GM23338 (cell line): ENCODE measurements around the gene FAAP100. TPM values are rescaled to one million over a fixed set of nuclear protein-coding genes. Genes with fewer than 3 reads are reported as not detected.

ENCODE experiments used
- ATAC-seq: fragments of 200-7000 bp; cut with Tn5 transposase; 3 replicates; pipeline ENCODE4 v1.9.1; 2020
- DNase-seq: peaks from one replicate; pipeline ENCODE4 v3.0.0-alpha.2; 2015; ENCODE audit warnings: low spot score
- H2AFZ ChIP-seq: fragments of 200-600 bp; sonication (generic); 2 replicates; pipeline ENCODE4 v1.8.0; 2016; ENCODE audit warnings: antibody characterized with exemption, mild to moderate bottlenecking, moderate library complexity
- H3F3A ChIP-seq: fragments of 200-600 bp; sonication (generic); replicated peaks from 2 replicates; pipeline ENCODE4 v1.8.0; 2017; ENCODE audit warnings: antibody characterized with exemption, mixed run types, low read depth
- H3K27ac ChIP-seq: fragments of 200-600 bp; sonication (generic); 2 replicates; pipeline ENCODE4 v1.6.1; 2016; ENCODE audit warnings: low read depth
- H3K27me3 ChIP-seq: fragments of 200-600 bp; sonication (generic); 2 replicates; pipeline ENCODE4 v1.8.0; 2016; ENCODE audit warnings: mild to moderate bottlenecking, mixed run types, moderate library complexity; ENCODE audit not compliant: insufficient read depth
- H3K36me3 ChIP-seq: fragments of 200-600 bp; sonication (generic); 2 replicates; pipeline ENCODE4 v1.8.0; 2016; ENCODE audit warnings: mild to moderate bottlenecking; ENCODE audit not compliant: insufficient read depth
- H3K4me1 ChIP-seq: fragments of 200-600 bp; sonication (generic); 2 replicates; pipeline ENCODE4 v1.8.0; 2016; ENCODE audit warnings: mild to moderate bottlenecking, moderate library complexity; ENCODE audit not compliant: insufficient read depth
- H3K4me2 ChIP-seq: fragments of 200-600 bp; sonication (generic); 2 replicates; pipeline ENCODE4 v1.7.1; 2017; ENCODE audit warnings: mixed run types
- H3K4me3 ChIP-seq: fragments of 200-600 bp; sonication (generic); 2 replicates; pipeline ENCODE4 v1.6.1; 2016; ENCODE audit warnings: mixed run types
- H3K79me2 ChIP-seq: fragments of 200-600 bp; sonication (generic); replicated peaks from 2 replicates; pipeline ENCODE4 v1.8.0; 2017; ENCODE audit warnings: mild to moderate bottlenecking; ENCODE audit not compliant: insufficient read depth
- H3K9me2 ChIP-seq: fragments of 200-600 bp; sonication (generic); 2 replicates; pipeline ENCODE4 v1.8.0; 2017; ENCODE audit not compliant: insufficient read depth
- H4K20me1 ChIP-seq: fragments of 200-600 bp; sonication (generic); replicated peaks from 2 replicates; pipeline ENCODE4 v1.8.0; 2017; ENCODE audit warnings: mild to moderate bottlenecking; ENCODE audit not compliant: insufficient read depth
- H3K27ac Mint-ChIP-seq: 2 replicates; pipeline ENCODE4 v1.8.0; 2020; ENCODE audit warnings: inconsistent platforms, mild to moderate bottlenecking, moderate library complexity, mixed read lengths
- H3K27me3 Mint-ChIP-seq: 3 replicates; pipeline ENCODE4 v1.8.0; 2022; ENCODE audit warnings: low read depth, mild to moderate bottlenecking, moderate library complexity, mixed read lengths, inconsistent platforms; ENCODE audit not compliant: insufficient read depth, poor library complexity
- H3K36me3 Mint-ChIP-seq: 3 replicates; pipeline ENCODE4 v1.8.0; 2021; ENCODE audit warnings: low read depth, mild to moderate bottlenecking, inconsistent platforms, moderate library complexity, mixed read lengths
- H3K4me1 Mint-ChIP-seq: 3 replicates; pipeline ENCODE4 v1.8.0; 2020; ENCODE audit warnings: mild to moderate bottlenecking, inconsistent platforms, mixed read lengths
- H3K4me3 Mint-ChIP-seq: 3 replicates; pipeline ENCODE4 v1.8.0; 2021; ENCODE audit warnings: moderate library complexity, mild to moderate bottlenecking, inconsistent platforms, mixed read lengths
- H3K9me3 Mint-ChIP-seq: 3 replicates; pipeline ENCODE4 v1.8.0; 2020; ENCODE audit warnings: moderate library complexity, mild to moderate bottlenecking, inconsistent platforms, mixed read lengths
- CREB1 ChIP-seq: fragments of 250-450 bp; sonication (Bioruptor Pico); IDR thresholded peaks from 2 replicates; pipeline ENCODE4 v1.5.0; 2020; ENCODE audit warnings: low read depth, mild to moderate bottlenecking, moderate library complexity
- CTCF ChIP-seq, 2 experiments: fragments of 200-600 bp in 1 of 2; sonication (generic) in 1 of 2; conservative IDR thresholded peaks; 2 replicates each; pipeline versions ENCODE4 v1.5.1 to v1.6.1; 2016 to 2017; ENCODE audit warnings: antibody characterized with exemption in 2 of 2, low read depth in 2 of 2, mild to moderate bottlenecking in 2 of 2, moderate library complexity in 1 of 2
- ETS1 ChIP-seq: IDR thresholded peaks from 2 replicates; pipeline ENCODE4 v1.6.1; 2016; ENCODE audit warnings: antibody characterized with exemption
- EZH2 ChIP-seq: fragments of 200-600 bp; sonication (generic); IDR thresholded peaks from one replicate; pipeline ENCODE4 v1.8.0; 2017; ENCODE audit warnings: antibody characterized with exemption, mild to moderate bottlenecking, low read depth; ENCODE audit not compliant: unreplicated experiment
- EZH2phosphoT487 ChIP-seq: fragments of 200-600 bp; sonication (generic); IDR thresholded peaks from one replicate; pipeline ENCODE4 v1.8.1; 2018; ENCODE audit warnings: antibody characterized with exemption; ENCODE audit not compliant: unreplicated experiment
- JUNB ChIP-seq: IDR thresholded peaks from one replicate; pipeline ENCODE4 v1.6.1; 2016; ENCODE audit warnings: antibody characterized with exemption; ENCODE audit not compliant: unreplicated experiment
- NANOG ChIP-seq: IDR thresholded peaks from 2 replicates; pipeline ENCODE4 v1.6.1; 2016; ENCODE audit warnings: antibody characterized with exemption, borderline replicate concordance
- POLR2AphosphoS5 ChIP-seq: IDR thresholded peaks from 2 replicates; pipeline ENCODE4 v1.6.1; 2016; ENCODE audit warnings: antibody characterized with exemption, low read depth
- REST ChIP-seq: IDR thresholded peaks from one replicate; pipeline ENCODE4 v1.6.1; 2018; ENCODE audit warnings: antibody characterized with exemption; ENCODE audit not compliant: unreplicated experiment
- STAT1 ChIP-seq: IDR thresholded peaks from one replicate; pipeline ENCODE4 v1.6.1; 2016; ENCODE audit warnings: antibody characterized with exemption; ENCODE audit not compliant: unreplicated experiment
- ZNF331 ChIP-seq: fragments of 250-450 bp; sonication (Bioruptor Pico); IDR thresholded peaks from 2 replicates; pipeline ENCODE4 v1.5.0; 2020; ENCODE audit warnings: low read depth, mild to moderate bottlenecking, moderate library complexity
- ZNF462 ChIP-seq: fragments of 250-450 bp; sonication (Bioruptor Pico); IDR thresholded peaks from 2 replicates; pipeline ENCODE4 v1.5.0; 2020; ENCODE audit warnings: mild to moderate bottlenecking, moderate library complexity
- polyA plus RNA-seq: library from polyadenylated mRNA; unstranded; fragments of >200 nt; fragmentation: Nextera tagmentation; extraction: Ambion mirVana; gene quantifications from 2 replicates; pipeline ENCODE4 v1.2.1, GENCODE V29; 2016
- total RNA-seq: library from RNA; depleted of rRNA; stranded (reverse); fragments of >200 nt; shearing (Covaris generic); gene quantifications from 2 replicates; pipeline ENCODE4 v1.2.3, GENCODE V29; 2014

FAAP100 gene
- total and polyA plus RNA-seq, 2 experiments from 2014 or later = 16.0 to 50.5 TPM

GRCh38 chr17:81493198-81494038, 58.7 kb downstream of the FAAP100 start:
- ATAC-seq (no peak), DNase-seq (no peak)
- no peaks in the 10 kb centered on the region for H3K9me2 ChIP-seq
- H3K27ac Mint-ChIP-seq = no peak overlapping the region
- H3K4me2 ChIP-seq = no peak overlapping the region
- no peak overlapping the region for H3K27ac ChIP-seq
- TF ChIP-seq REST (no peak), ETS1 (no peak), STAT1 (no peak), POLR2AphosphoS5 (no peak), JUNB (no peak), ZNF331 (CRISPR knock-in tag) (no peak), ZNF462 (CRISPR knock-in tag) (no peak), EZH2phosphoT487 (no peak), CREB1 (no peak), NANOG (no peak), EZH2 (no peak), CTCF (conservative IDR thresholded peaks at IDR 0.05; ENCODE audit: low read depth in 2 of 2) (no peak)
- H3K27me3 ChIP-seq = no peaks in the 10 kb centered on the region; the same call in 1 of the 2 replicates
- H3K4me1 Mint-ChIP-seq = peaks cover 29% of the 10 kb centered on the region
- no peaks in the 10 kb centered on the region for H3K79me2 ChIP-seq
- peaks cover 32% of the 10 kb centered on the region for H3K27me3 Mint-ChIP-seq
- no peak overlapping the region for H3K4me3 Mint-ChIP-seq
- H3K9me3 Mint-ChIP-seq = no peaks in the 10 kb centered on the region
- H3K36me3 ChIP-seq = no peaks in the 10 kb centered on the region
- no peaks in the 10 kb centered on the region for H4K20me1 ChIP-seq
- H3K4me1 ChIP-seq = peaks cover 32% of the 10 kb centered on the region
- peaks cover 4% of the 10 kb centered on the region for H3F3A ChIP-seq
- no peak overlapping the region for H3K4me3 ChIP-seq
- H2AFZ ChIP-seq = no peak overlapping the region; the same call in 1 of the 2 replicates
- H3K36me3 Mint-ChIP-seq = no peaks in the 10 kb centered on the region
